T47D (cell line): Measurements from ENCODE around the gene BLTP3B.

ENCODE experiments used
- DNase-seq, 2 experiments: peaks; one replicate each; pipeline versions ENCODE4 v3.0.0 to v3.0.0-alpha.2; 2011 to 2012; ENCODE audit warnings: low read depth in 1 of 2, low spot score in 1 of 2
- JUND ChIP-seq: IDR thresholded peaks from 2 replicates; pipeline ENCODE4 v1.6.1; 2012; ENCODE audit warnings: low read depth
- in situ Hi-C: cut with HindIII; loops from 2 replicates; pipeline ENCODE4 v1.10.0; 2016; ENCODE audit warnings: low sequenced_read_pairs, low pct_unique_long_range_greater_than_20kb

Gene BLTP3B

GRCh38 chr12:100123316-100124095, 19.2 kb downstream of the BLTP3B start:
- in situ Hi-C loops = no loop called here
- DNase-seq = peak in 1 of 2 experiments; percentile 25
- TF ChIP-seq JUND = no peak

GRCh38 chr12:100120355-100120754, 22.3 kb downstream of the BLTP3B start:
- no peak for DNase-seq
- no peak for TF ChIP-seq JUND
- in situ Hi-C loops = no loop called here

- no peak for TF ChIP-seq JUND
- DNase-seq = no peak
- in situ Hi-C loops = no loop called here
Observed at GRCh38 chr12:100115291-100115690, 27.4 kb downstream of the BLTP3B start.

GRCh38 chr12:100114574-100114973, 28.1 kb downstream of the BLTP3B start:
- no peak for TF ChIP-seq JUND
- in situ Hi-C loops = no loop called here
- no peak for DNase-seq

- TF ChIP-seq JUND = no peak
- DNase-seq = no peak
- in situ Hi-C loops = no loop called here
Observed at GRCh38 chr12:100110276-100110675, 32.4 kb downstream of the BLTP3B start.

- DNase-seq = no peak
- in situ Hi-C loops = no loop called here
- no peak for TF ChIP-seq JUND
Observed at GRCh38 chr12:100106861-100107260, 35.8 kb downstream of the BLTP3B start.

- no peak for TF ChIP-seq JUND
- in situ Hi-C loops = no loop called here
- no peak for DNase-seq
Observed at GRCh38 chr12:100105661-100106060, 37.0 kb downstream of the BLTP3B start.

- in situ Hi-C loops = no loop called here
- no peak for TF ChIP-seq JUND
- no peak for DNase-seq
Observed at GRCh38 chr12:100101000-100101399, 41.7 kb downstream of the BLTP3B start.
